VCaP (cell line): ENCODE results near the gene HSF5.

Experiments used
- H3K27ac ChIP-seq: fragments of 450-650 bp; 2 replicates; pipeline ENCODE4 v1.5.1; 2017
- TF ChIP-seq, protein P1 (sequence below): fragments of 450-650 bp; conservative IDR thresholded peaks from 2 replicates; pipeline ENCODE4 v1.5.1; 2017; ENCODE audit warnings: mild to moderate bottlenecking, moderate library complexity

Gene HSF5

DNA sequence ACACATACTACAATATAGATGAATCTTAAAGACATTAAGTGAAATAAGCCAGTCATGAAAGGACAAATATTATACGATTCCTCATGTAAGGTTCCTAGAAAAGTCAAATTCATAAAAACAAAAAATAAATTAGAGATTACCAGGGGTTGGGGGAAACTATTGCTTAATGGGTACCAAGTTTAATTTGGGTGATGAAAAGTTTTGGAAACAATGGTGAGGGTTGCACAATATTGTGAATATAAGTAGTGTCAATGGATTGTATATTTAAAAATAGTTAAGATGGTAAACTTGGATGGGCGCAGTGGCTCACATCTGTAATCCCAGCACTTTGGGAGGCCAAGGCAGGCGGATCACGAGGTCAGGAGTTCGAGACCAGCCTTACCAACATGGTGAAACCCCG is 17.9 kb downstream of the HSF5 start:
- H3K27ac ChIP-seq, result no peak overlapping the region
- TF ChIP-seq, protein P1, sequence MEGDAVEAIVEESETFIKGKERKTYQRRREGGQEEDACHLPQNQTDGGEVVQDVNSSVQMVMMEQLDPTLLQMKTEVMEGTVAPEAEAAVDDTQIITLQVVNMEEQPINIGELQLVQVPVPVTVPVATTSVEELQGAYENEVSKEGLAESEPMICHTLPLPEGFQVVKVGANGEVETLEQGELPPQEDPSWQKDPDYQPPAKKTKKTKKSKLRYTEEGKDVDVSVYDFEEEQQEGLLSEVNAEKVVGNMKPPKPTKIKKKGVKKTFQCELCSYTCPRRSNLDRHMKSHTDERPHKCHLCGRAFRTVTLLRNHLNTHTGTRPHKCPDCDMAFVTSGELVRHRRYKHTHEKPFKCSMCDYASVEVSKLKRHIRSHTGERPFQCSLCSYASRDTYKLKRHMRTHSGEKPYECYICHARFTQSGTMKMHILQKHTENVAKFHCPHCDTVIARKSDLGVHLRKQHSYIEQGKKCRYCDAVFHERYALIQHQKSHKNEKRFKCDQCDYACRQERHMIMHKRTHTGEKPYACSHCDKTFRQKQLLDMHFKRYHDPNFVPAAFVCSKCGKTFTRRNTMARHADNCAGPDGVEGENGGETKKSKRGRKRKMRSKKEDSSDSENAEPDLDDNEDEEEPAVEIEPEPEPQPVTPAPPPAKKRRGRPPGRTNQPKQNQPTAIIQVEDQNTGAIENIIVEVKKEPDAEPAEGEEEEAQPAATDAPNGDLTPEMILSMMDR, result no peak

DNA sequence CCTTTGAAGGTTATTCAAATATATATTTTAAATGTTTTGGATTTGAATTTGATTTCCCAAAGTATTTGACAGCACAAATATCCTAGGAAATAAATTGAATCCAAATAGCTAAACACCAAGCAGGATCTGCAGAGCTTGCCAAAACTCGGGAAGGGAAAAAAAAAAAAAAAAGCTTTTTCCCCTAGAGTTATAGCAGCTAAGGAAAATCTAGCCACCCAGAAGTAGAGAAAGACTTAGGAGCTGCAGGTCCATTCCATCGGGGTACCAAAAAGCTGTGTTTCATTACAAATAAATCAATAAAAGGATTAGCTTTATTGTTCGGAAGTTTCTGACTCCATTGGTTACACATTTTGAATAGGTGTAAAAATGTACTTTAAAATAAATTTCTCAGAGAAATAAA is 19.3 kb downstream of the HSF5 start:
- TF ChIP-seq, protein P1, result no peak
- no peak overlapping the region for H3K27ac ChIP-seq

DNA sequence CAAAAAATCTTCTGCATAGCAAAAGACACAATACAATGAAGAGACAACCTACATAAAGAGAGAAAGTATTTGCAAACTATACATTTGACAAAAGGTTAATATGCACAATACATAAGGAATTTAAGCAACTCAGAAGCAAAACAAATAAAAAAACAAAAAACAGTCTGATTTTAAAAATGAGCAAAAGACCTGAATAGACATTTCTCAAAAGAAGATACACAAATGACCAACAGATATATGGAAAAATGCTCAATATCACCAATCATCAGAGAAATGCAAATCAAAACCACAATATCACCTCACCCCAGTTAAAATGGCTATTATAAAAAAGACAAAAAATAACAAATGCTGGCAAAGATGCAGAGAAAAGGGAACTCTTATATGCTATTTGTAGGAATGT is 32.7 kb downstream of the HSF5 start:
- TF ChIP-seq, protein P1, result no peak
- no peak overlapping the region for H3K27ac ChIP-seq

DNA sequence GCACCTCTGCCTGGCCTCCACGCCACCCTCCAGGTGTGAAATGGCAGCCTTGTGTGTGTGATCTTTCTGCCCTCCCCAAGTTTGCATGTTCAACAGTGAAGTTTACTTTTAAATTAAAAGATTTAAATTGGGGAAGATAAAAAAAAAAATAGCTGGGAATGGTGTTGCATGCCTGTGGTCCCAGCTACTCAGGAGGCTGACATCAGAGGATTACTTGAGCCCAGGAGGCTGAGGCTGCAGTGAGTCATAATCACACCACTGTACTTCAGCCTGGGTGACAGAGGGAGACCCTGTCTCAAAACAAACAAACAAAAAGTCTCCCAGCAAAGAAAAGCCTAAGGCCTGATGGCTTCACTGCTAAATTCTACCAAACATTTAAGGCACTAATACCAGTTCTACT is 35.5 kb downstream of the HSF5 start:
- TF ChIP-seq, protein P1, result no peak
- H3K27ac ChIP-seq, result no peak overlapping the region

DNA sequence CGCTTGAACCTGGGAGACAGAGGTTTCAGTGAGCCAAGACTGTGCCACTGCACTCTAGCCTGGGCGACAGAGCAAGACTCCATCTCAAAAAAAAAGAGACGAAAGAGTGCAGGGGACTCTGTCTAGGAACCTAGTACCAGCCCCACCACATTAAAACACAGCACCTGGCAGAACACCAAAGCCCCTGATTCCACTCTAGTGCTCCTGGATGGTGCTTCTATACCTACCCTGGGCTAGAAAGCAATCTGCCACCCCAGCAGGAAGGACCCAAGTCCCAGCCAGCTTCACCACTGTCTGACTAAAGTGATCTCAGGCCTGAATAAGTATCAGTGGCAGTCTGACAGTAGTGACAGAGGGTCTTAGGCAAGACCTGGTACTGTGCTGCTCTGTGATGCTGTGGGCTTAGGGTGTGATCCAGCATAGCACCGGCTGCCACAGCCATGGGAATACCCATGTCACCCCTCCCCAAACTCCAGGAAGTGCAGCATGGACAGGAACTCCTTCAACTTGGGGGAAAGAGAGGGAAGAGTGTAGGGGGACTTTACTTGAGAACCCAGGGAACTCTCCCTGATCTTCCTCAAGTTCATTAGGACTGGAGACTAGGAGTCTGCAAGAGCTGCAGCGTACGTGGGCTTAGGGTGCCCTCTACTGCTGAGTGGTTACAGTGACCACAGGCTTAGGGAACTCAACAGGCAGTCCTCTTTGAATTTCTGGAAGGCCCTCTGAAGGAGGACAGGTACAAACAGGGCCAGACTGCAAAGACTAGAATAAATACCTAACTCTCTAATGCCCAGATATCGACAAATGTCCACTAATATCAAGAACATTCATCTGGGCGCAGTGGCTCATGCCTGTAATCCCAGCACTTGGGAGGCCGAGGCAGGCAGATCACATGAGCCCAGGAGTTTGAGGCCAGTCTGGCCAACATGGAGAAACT is 40.9 kb downstream of the HSF5 start:
- no peak overlapping the region for H3K27ac ChIP-seq
- TF ChIP-seq, protein P1, result peak; percentile 88

DNA sequence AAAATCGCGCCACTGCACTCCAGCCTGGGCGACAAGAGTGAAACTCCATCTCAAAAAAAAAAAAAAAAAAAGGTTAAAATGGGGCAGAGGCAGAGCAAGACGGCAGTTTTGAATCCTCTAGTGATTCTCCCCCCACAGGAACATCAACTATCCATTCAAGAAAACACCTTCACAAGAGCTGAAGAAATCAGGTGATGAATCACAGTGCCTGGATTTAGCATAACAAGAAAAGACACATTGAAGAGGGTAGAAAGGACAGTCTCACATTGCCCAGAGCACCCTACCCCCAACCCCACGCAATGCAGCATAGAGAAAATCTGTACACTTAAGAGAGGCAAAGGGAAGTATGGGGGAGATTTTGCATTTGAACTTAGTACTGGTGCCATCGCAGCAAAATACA is 42.1 kb downstream of the HSF5 start:
- TF ChIP-seq, protein P1, result no peak
- H3K27ac ChIP-seq, result no peak overlapping the region

DNA sequence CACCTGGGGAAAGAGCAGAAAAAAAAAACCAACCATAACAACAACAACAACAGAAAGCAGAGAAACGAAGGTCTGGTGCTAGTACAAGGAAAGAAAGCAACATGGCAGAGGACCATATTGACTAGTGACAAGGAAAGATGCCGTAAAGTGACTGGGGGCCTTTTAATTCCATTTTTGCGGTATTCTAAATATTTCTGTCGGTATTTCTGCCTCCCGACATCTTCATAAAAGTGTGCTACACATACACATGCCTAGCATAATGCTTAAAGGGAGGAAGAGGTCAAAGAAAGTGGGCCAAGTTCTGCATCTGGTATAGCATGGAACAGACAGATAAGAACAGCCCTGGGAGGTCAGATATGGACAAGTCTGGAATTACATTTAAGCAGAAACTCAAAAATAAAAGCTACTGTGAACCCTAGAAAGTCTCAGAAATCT is 51.4 kb downstream of the HSF5 start:
- TF ChIP-seq, protein P1, result no peak

More for the DNA sequence above, 51.4 kb downstream of the HSF5 start:
- H3K27ac ChIP-seq, result no peak overlapping the region
